ENCODE data around the gene ROR2.

DNA sequence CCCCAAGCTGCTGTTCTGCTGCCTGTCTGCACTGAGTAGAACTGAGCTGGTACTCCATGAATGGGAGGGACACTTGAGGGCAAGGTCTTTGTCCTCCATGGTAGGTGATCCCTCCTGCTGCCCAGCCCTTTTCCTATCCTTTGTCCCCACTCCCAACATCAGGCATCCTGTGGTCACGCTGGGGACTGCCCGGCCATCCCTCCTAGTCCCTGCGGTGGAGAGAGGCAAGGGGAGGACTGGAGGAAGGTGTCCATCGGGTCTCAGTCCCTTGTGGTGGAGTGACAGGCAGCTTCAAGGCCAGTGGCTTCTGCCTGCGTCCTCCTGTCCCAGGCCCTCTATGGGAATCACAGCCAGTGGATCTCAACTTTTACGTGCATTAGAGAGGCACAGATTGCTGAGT lies 25.9 kb downstream of the ROR2 start:
- TF ChIP-seq, protein P1, sequence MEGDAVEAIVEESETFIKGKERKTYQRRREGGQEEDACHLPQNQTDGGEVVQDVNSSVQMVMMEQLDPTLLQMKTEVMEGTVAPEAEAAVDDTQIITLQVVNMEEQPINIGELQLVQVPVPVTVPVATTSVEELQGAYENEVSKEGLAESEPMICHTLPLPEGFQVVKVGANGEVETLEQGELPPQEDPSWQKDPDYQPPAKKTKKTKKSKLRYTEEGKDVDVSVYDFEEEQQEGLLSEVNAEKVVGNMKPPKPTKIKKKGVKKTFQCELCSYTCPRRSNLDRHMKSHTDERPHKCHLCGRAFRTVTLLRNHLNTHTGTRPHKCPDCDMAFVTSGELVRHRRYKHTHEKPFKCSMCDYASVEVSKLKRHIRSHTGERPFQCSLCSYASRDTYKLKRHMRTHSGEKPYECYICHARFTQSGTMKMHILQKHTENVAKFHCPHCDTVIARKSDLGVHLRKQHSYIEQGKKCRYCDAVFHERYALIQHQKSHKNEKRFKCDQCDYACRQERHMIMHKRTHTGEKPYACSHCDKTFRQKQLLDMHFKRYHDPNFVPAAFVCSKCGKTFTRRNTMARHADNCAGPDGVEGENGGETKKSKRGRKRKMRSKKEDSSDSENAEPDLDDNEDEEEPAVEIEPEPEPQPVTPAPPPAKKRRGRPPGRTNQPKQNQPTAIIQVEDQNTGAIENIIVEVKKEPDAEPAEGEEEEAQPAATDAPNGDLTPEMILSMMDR (IDR thresholded peaks at IDR 0.05), result no peak
- TF ChIP-seq POLR2A (IDR thresholded peaks at IDR 0.05), result no peak

Measured in uterus (tissue), 2 donors.